WTC11 (cell line): ENCODE results near the gene AJM1. TPM values are rescaled to one million over a fixed set of nuclear protein-coding genes. Genes with fewer than 3 reads are reported as not detected.

ENCODE experiments used
- ATAC-seq: fragments of 200-7000 bp; cut with Tn5 transposase; 2 replicates; pipeline ENCODE4 v1.10.0; 2021; ENCODE audit warnings: mild to moderate bottlenecking, moderate library complexity
- CTCF ChIA-PET: fragments of 300-600 bp; sonication (Branson Sonifier 250); formaldehyde crosslinking; loops from one replicate; lab custom pipeline; 2021; ENCODE audit warnings: antibody characterized with exemption; lab: Charles Lee
- POLR2A ChIA-PET: fragments of 350-600 bp; sonication (Branson Sonifier 250); formaldehyde crosslinking; loops from one replicate; lab custom pipeline; 2021; ENCODE audit warnings: antibody characterized with exemption; lab: Charles Lee
- DNase-seq: peaks from one replicate; pipeline ENCODE4 v3.0.0; 2021; ENCODE audit warnings: low spot score
- H3K27ac Mint-ChIP-seq: 2 replicates; pipeline ENCODE4 v1.8.0; 2021; ENCODE audit warnings: mixed read lengths
- H3K27me3 Mint-ChIP-seq: 2 replicates; pipeline ENCODE4 v1.8.0; 2021; ENCODE audit warnings: low read depth, mild to moderate bottlenecking, moderate library complexity, mixed read lengths
- H3K36me3 Mint-ChIP-seq: 2 replicates; pipeline ENCODE4 v1.8.0; 2021; ENCODE audit warnings: mixed read lengths
- H3K4me1 Mint-ChIP-seq: 2 replicates; pipeline ENCODE4 v1.8.0; 2022; ENCODE audit warnings: mixed read lengths
- H3K4me3 Mint-ChIP-seq: 2 replicates; pipeline ENCODE4 v1.8.0; 2021; ENCODE audit warnings: mild to moderate bottlenecking, moderate library complexity, mixed read lengths
- H3K9me3 Mint-ChIP-seq: 2 replicates; pipeline ENCODE4 v1.8.0; 2021; ENCODE audit warnings: mixed read lengths
- ARID4B ChIP-seq: sonication (generic); formaldehyde crosslinking; IDR thresholded peaks from 2 replicates; pipeline ENCODE4 v1.8.0; 2023; ENCODE audit warnings: missing genetic modification reagents, mild to moderate bottlenecking, borderline replicate concordance
- E2F4 ChIP-seq: sonication (generic); formaldehyde crosslinking; IDR thresholded peaks from 2 replicates; pipeline ENCODE4 v1.8.1; 2022; ENCODE audit warnings: low read depth, mild to moderate bottlenecking, moderate library complexity, missing genetic modification reagents, borderline replicate concordance
- NR2C2 ChIP-seq: sonication (generic); formaldehyde crosslinking; IDR thresholded peaks from 2 replicates; pipeline ENCODE4 v1.8.0; 2022; ENCODE audit warnings: mild to moderate bottlenecking, missing genetic modification reagents
- RELA ChIP-seq: sonication (generic); formaldehyde crosslinking; IDR thresholded peaks from 2 replicates; pipeline ENCODE4 v1.8.1; 2022; ENCODE audit warnings: missing genetic modification reagents, mild to moderate bottlenecking, borderline replicate concordance
- TCF7 ChIP-seq: sonication (generic); formaldehyde crosslinking; IDR thresholded peaks from 2 replicates; pipeline ENCODE4 v1.8.0; 2022; ENCODE audit warnings: mild to moderate bottlenecking, low read depth, missing genetic modification reagents, moderate library complexity
- TEAD4 ChIP-seq: sonication (generic); formaldehyde crosslinking; IDR thresholded peaks from 2 replicates; pipeline ENCODE4 v1.8.0; 2022; ENCODE audit warnings: mild to moderate bottlenecking, missing genetic modification reagents
- ZNF121 ChIP-seq: sonication (generic); formaldehyde crosslinking; IDR thresholded peaks from 2 replicates; pipeline ENCODE4 v1.8.0; 2023; ENCODE audit warnings: missing genetic modification reagents
- ZNF232 ChIP-seq: sonication (generic); formaldehyde crosslinking; IDR thresholded peaks from 2 replicates; pipeline ENCODE4 v1.8.0; 2022; ENCODE audit warnings: mild to moderate bottlenecking, missing genetic modification reagents
- ZNF263 ChIP-seq: sonication (generic); formaldehyde crosslinking; IDR thresholded peaks from 2 replicates; pipeline ENCODE4 v1.8.1; 2022; ENCODE audit warnings: low read depth, mild to moderate bottlenecking, moderate library complexity, missing genetic modification reagents
- ZNF317 ChIP-seq: sonication (generic); formaldehyde crosslinking; IDR thresholded peaks from 2 replicates; pipeline ENCODE4 v1.8.1; 2023; ENCODE audit warnings: low read depth, mild to moderate bottlenecking, moderate library complexity, missing genetic modification reagents, borderline replicate concordance
- total RNA-seq: library from RNA; stranded (reverse); gene quantifications from 3 replicates; pipeline ENCODE4 v1.2.3, GENCODE V29; 2021
- TF ChIP-seq, protein P1 (sequence below): sonication (generic); formaldehyde crosslinking; conservative IDR thresholded peaks from 2 replicates; pipeline ENCODE4 v1.8.1; 2023; ENCODE audit warnings: mild to moderate bottlenecking, low read depth, missing genetic modification reagents, moderate library complexity
- TF ChIP-seq, protein P2 (sequence below): sonication (generic); formaldehyde crosslinking; IDR thresholded peaks from 2 replicates; pipeline ENCODE4 v1.8.1; 2023; ENCODE audit warnings: mild to moderate bottlenecking, moderate library complexity, missing genetic modification reagents
- TF ChIP-seq, protein P3 (sequence below): sonication (generic); formaldehyde crosslinking; IDR thresholded peaks from 2 replicates; pipeline ENCODE4 v1.8.0; 2022; ENCODE audit warnings: mild to moderate bottlenecking, missing genetic modification reagents

The AJM1 gene
- total RNA-seq, 1 experiment from 2014 or later: 1.6 TPM

DNA sequence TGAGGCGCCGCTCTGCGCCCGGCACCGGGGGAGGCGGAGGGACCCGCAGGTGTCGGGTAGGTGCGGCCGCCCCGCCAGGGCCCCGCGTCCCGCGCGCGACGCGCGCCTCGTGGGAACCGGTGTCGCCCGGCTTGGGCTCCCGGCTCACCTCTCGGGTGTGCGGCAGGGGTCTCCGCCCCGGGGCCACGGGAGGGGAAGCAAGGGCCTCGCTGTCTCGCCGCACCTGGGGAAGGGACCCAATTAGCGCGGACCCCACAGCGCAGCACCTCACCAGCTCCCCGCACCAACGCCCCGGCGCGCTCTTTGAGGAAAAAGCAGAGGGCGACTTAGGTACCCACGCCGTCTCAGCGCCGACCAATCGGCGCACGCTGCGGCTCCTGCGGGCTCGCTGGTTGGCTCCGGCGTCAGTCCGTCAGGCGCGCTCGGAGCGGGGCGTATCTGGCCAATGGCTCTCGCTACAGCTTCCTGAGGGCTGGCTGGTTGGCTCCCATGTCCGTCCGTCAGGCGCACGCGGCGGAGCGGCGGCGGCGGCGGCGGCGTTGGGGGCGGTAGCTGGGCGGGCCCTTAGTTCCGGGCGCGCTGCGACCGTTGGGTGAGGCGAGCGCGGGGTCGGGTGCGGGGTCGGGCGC, 43.8 kb downstream of the AJM1 start, which contains the start of gene TRAF2 (continued):
- TF ChIP-seq, protein P1, sequence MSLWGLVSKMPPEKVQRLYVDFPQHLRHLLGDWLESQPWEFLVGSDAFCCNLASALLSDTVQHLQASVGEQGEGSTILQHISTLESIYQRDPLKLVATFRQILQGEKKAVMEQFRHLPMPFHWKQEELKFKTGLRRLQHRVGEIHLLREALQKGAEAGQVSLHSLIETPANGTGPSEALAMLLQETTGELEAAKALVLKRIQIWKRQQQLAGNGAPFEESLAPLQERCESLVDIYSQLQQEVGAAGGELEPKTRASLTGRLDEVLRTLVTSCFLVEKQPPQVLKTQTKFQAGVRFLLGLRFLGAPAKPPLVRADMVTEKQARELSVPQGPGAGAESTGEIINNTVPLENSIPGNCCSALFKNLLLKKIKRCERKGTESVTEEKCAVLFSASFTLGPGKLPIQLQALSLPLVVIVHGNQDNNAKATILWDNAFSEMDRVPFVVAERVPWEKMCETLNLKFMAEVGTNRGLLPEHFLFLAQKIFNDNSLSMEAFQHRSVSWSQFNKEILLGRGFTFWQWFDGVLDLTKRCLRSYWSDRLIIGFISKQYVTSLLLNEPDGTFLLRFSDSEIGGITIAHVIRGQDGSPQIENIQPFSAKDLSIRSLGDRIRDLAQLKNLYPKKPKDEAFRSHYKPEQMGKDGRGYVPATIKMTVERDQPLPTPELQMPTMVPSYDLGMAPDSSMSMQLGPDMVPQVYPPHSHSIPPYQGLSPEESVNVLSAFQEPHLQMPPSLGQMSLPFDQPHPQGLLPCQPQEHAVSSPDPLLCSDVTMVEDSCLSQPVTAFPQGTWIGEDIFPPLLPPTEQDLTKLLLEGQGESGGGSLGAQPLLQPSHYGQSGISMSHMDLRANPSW (CRISPR knock-in tag): no peak

DNA sequence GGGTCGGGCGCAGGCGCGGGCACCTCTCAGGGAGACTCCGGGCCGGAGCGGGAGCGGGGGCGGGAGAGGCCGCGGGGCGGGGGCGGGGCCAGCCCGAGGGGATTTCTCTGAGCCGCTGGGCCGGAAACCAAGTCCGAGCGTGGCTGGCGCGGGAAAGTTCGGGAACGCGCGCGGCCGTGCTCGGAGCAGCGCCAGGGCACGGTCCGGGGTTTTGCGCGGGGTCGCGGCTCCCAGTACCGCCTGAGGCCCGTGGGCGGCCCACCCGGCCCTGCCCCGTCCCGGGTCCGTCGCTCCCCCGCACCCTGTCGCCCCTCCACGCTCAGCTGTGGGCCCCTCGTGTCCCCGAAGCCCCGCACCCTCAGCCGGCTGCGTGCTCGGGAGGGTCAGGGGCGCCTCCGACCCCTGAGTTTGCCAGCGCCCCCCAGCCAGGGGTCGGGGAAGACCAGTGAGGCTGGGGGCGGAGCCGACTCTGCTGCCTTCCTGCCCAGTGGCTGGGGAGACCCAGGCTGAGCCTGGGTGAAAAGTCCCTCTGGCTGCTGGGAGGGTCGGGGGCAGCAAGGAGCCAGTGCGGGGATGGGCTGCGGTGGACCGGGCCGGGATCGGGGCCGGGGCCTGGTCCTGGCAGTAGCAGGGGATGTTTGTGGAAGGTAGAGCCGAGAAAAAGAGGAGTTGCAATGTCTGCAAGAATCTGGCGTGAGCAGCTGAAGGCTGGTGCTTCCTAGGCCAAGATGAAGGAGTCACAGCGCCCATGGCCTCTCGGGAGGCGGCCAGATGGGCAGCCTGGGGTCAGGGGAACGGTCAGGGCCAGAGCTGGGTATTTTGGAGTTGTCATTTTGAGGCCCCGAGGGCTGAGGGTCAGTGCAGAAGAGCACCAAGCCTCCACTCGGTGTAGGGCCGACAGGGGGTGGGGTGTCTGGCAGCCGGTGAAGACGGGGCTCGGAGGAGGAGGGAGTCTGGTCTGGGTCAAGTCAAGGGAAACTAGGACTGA, 44.6 kb downstream of the AJM1 start:
- ChIA-PET POLR2A (interaction anchor here (1.3 kb wide), 1 partner anchor 40 kb away, joined by 4 read pairs; no protein-coding TSS in a partner anchor), CTCF (interaction anchor here (0.5 to 2.9 kb wide), 9 partner anchors 40 to 264 kb away, joined by 3 to 16 read pairs (median 4); partner anchors contain the start of gene AJM1)
- no peaks in the 10 kb centered on the region for H3K36me3 Mint-ChIP-seq
- peaks cover 9% of the 10 kb centered on the region for H3K4me1 Mint-ChIP-seq
- no peaks in the 10 kb centered on the region for H3K27me3 Mint-ChIP-seq
- DNase-seq: peak; percentile 70
- peak overlapping the region; percentile 75 for H3K4me3 Mint-ChIP-seq
- H3K27ac Mint-ChIP-seq: peak overlapping the region; percentile 60; the same call in 1 of the 2 replicates
- H3K9me3 Mint-ChIP-seq: no peaks in the 10 kb centered on the region
- peak; percentile 42 for ATAC-seq
- TF ChIP-seq, protein P2, sequence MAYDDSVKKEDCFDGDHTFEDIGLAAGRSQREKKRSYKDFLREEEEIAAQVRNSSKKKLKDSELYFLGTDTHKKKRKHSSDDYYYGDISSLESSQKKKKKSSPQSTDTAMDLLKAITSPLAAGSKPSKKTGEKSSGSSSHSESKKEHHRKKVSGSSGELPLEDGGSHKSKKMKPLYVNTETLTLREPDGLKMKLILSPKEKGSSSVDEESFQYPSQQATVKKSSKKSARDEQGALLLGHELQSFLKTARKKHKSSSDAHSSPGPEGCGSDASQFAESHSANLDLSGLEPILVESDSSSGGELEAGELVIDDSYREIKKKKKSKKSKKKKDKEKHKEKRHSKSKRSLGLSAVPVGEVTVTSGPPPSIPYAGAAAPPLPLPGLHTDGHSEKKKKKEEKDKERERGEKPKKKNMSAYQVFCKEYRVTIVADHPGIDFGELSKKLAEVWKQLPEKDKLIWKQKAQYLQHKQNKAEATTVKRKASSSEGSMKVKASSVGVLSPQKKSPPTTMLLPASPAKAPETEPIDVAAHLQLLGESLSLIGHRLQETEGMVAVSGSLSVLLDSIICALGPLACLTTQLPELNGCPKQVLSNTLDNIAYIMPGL: peak; percentile 68; the same call in 1 of the 2 replicates
- TF ChIP-seq ARID4B (CRISPR knock-in tag) (0 out of 2 replicates have a peak, but pooled peaks have one; percentile 17), ZNF317 (CRISPR knock-in tag) (no peak), RELA (CRISPR knock-in tag) (0 out of 2 replicates have a peak, but pooled peaks have one; percentile 35), TEAD4 (no peak), TCF7 (CRISPR knock-in tag) (no peak), ZNF232 (0 out of 2 replicates have a peak, but pooled peaks have one; percentile 56), ZNF263 (CRISPR knock-in tag) (no peak), ZNF121 (CRISPR knock-in tag) (no peak), NR2C2 (CRISPR knock-in tag) (peak; percentile 55; the same call in 1 of the 2 replicates), E2F4 (CRISPR knock-in tag) (peak; percentile 68)
- TF ChIP-seq, protein P3, sequence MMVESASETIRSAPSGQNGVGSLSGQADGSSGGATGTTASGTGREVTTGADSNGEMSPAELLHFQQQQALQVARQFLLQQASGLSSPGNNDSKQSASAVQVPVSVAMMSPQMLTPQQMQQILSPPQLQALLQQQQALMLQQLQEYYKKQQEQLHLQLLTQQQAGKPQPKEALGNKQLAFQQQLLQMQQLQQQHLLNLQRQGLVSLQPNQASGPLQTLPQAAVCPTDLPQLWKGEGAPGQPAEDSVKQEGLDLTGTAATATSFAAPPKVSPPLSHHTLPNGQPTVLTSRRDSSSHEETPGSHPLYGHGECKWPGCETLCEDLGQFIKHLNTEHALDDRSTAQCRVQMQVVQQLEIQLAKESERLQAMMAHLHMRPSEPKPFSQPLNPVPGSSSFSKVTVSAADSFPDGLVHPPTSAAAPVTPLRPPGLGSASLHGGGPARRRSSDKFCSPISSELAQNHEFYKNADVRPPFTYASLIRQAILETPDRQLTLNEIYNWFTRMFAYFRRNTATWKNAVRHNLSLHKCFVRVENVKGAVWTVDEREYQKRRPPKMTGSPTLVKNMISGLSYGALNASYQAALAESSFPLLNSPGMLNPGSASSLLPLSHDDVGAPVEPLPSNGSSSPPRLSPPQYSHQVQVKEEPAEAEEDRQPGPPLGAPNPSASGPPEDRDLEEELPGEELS (CRISPR knock-in tag): peak; percentile 65; the same call in 1 of the 2 replicates
- TF ChIP-seq, all 79 proteins: peak for 7
